Measurements from ENCODE around the gene CD6. TPM values are rescaled to one million over a fixed set of nuclear protein-coding genes. Genes with fewer than 3 reads are reported as not detected.
A peak's percentile ranks its signal among the peaks of the same experiment; 100 is the strongest.

The CD6 gene, protein sequence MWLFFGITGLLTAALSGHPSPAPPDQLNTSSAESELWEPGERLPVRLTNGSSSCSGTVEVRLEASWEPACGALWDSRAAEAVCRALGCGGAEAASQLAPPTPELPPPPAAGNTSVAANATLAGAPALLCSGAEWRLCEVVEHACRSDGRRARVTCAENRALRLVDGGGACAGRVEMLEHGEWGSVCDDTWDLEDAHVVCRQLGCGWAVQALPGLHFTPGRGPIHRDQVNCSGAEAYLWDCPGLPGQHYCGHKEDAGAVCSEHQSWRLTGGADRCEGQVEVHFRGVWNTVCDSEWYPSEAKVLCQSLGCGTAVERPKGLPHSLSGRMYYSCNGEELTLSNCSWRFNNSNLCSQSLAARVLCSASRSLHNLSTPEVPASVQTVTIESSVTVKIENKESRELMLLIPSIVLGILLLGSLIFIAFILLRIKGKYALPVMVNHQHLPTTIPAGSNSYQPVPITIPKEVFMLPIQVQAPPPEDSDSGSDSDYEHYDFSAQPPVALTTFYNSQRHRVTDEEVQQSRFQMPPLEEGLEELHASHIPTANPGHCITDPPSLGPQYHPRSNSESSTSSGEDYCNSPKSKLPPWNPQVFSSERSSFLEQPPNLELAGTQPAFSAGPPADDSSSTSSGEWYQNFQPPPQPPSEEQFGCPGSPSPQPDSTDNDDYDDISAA
- total RNA-seq: 6.1 TPM
- long read RNA-seq, partial matches to known transcripts: 2 of 6 reads
- long read RNA-seq, other reads (novel, unspliced or antisense): 4 of 6 reads

DNA sequence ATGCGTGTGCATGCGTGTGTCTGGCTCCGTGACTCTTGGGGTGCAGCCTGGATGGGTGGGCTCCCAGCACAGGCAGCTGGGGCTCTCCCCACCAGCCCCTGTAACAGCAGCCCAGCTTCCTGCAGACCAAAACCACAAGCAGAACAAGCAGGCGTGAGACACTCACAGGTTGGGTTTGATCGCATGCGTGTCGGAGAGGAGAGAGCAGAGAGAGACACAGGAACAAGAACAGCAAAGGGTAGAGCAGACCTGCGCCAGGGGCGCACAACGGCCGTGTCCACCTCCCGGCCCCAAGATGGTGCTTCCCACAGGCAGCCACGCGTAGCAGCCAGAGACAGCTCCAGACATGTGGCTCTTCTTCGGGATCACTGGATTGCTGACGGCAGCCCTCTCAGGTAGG, at the start of gene CD6:
TSS of gene CD6 (plus strand) at position 161 of the 400 bp plus-strand sequence. CDS start at position 347, 186 bp downstream.
- intact Hi-C loops (cut with DNase I): no loop called here

GRCh38 chr11:60921777-60922335, 49.6 kb upstream of the CD6 start:
- ATAC-seq (no peak), DNase-seq (no peak)
- Histone ChIP-seq H3K27me3 (ENCODE audit: low read depth) (peaks cover 20% of the 10 kb centered on the region), H3K9me3 (no peaks in the 10 kb centered on the region), H3K4me3 (no peak overlapping the region), H3K4me1 (peaks cover 42% of the 10 kb centered on the region), H3K27ac (no peak overlapping the region), H3K36me3 (peaks cover 36% of the 10 kb centered on the region)
- TF ChIP-seq, protein P1, sequence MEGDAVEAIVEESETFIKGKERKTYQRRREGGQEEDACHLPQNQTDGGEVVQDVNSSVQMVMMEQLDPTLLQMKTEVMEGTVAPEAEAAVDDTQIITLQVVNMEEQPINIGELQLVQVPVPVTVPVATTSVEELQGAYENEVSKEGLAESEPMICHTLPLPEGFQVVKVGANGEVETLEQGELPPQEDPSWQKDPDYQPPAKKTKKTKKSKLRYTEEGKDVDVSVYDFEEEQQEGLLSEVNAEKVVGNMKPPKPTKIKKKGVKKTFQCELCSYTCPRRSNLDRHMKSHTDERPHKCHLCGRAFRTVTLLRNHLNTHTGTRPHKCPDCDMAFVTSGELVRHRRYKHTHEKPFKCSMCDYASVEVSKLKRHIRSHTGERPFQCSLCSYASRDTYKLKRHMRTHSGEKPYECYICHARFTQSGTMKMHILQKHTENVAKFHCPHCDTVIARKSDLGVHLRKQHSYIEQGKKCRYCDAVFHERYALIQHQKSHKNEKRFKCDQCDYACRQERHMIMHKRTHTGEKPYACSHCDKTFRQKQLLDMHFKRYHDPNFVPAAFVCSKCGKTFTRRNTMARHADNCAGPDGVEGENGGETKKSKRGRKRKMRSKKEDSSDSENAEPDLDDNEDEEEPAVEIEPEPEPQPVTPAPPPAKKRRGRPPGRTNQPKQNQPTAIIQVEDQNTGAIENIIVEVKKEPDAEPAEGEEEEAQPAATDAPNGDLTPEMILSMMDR (IDR thresholded peaks at IDR 0.05): no peak
- intact Hi-C loops (cut with DNase I): no loop called here

More for the DNA sequence above, at the start of gene CD6:
- Histone ChIP-seq H3K4me1 (no peaks in the 10 kb centered on the region), H3K27me3 (ENCODE audit: low read depth) (no peaks in the 10 kb centered on the region), H3K27ac (peak within 1 kb of the TSS; percentile 38), H3K9me3 (no peaks in the 10 kb centered on the region), H3K36me3 (no peaks in the 10 kb centered on the region), H3K4me3 (peak within 1 kb of the TSS; percentile 36)
- DNase-seq (no peak), ATAC-seq (peak; percentile 31 to 62)
- TF ChIP-seq, protein P1 (IDR thresholded peaks at IDR 0.05): no peak

DNA sequence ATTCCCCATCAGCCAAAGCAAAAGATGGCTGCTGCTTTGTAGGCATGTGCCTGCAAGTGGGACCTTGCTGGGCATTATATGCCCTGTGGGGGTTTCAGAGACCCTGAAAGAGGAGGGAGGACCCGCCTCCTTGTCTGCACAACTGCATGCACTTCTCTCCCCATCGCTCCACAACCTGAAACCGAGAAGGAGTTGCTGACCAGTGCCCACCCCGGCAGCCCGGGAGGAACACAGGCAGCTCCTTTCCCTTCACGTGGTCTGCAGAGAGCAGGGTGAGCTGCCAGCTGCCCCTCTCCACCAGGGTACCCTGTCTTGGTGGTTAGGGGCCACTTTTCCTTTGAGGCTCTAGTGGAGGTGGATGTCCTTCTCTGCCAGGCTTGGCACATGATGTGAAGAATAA, 48.6 kb upstream of the CD6 start:
- H3K36me3 ChIP-seq: peaks cover 36% of the 10 kb centered on the region
- H3K4me1 ChIP-seq: peaks cover 37% of the 10 kb centered on the region
- H3K9me3 ChIP-seq: no peaks in the 10 kb centered on the region
- H3K27ac ChIP-seq: no peak overlapping the region
- intact Hi-C loops (cut with DNase I): no loop called here
- ATAC-seq (no peak), DNase-seq (no peak)
- TF ChIP-seq, protein P1 (IDR thresholded peaks at IDR 0.05): no peak
- H3K27me3 ChIP-seq (ENCODE audit: low read depth): peaks cover 20% of the 10 kb centered on the region
- no peak overlapping the region for H3K4me3 ChIP-seq

GRCh38 chr11:60923326-60923725, 48.2 kb upstream of the CD6 start:
- Histone ChIP-seq H3K27me3 (ENCODE audit: low read depth) (peaks cover 20% of the 10 kb centered on the region), H3K36me3 (peaks cover 36% of the 10 kb centered on the region), H3K4me3 (no peak overlapping the region), H3K9me3 (no peaks in the 10 kb centered on the region), H3K4me1 (peaks cover 36% of the 10 kb centered on the region), H3K27ac (no peak overlapping the region)
- DNase-seq (no peak), ATAC-seq (no peak)
- intact Hi-C loops (cut with DNase I): no loop called here
- TF ChIP-seq, protein P1 (IDR thresholded peaks at IDR 0.05): no peak

- DNase-seq (no peak), ATAC-seq (no peak)
- H3K27me3 ChIP-seq (ENCODE audit: low read depth): peaks cover 20% of the 10 kb centered on the region
- peak overlapping the region; percentile 64 for H3K4me3 ChIP-seq
- peaks cover 36% of the 10 kb centered on the region for H3K36me3 ChIP-seq
- H3K9me3 ChIP-seq: no peaks in the 10 kb centered on the region
- H3K4me1 ChIP-seq: peaks cover 32% of the 10 kb centered on the region
- intact Hi-C loops (cut with DNase I): no loop called here
- TF ChIP-seq, protein P1 (IDR thresholded peaks at IDR 0.05): no peak
- H3K27ac ChIP-seq: no peak overlapping the region
These were observed 47.7 kb upstream of the CD6 start for GRCh38 chr11:60923800-60924109.
